Neural cell (in vitro differentiated cells): Measurements from ENCODE around the gene CXCR2.

Source experiments
- CTCF ChIP-seq: fragments of 450-650 bp; IDR thresholded peaks from 2 replicates; pipeline ENCODE4 v1.5.1; 2014; ENCODE audit warnings: antibody characterized with exemption, mild to moderate bottlenecking, moderate library complexity; ENCODE audit not compliant: poor library complexity, severe bottlenecking
- EP300 ChIP-seq: fragments of 450-650 bp; conservative IDR thresholded peaks from 2 replicates; pipeline ENCODE4 v1.6.1; 2014; ENCODE audit warnings: antibody characterized with exemption, mild to moderate bottlenecking, moderate library complexity; ENCODE audit not compliant: poor library complexity, severe bottlenecking
- EZH2 ChIP-seq: fragments of 200-600, 300-800 bp; shearing (Covaris generic), sonication (generic); IDR thresholded peaks from 2 replicates; pipeline ENCODE4 v1.6.1; 2014; ENCODE audit warnings: antibody characterized with exemption, low read length, borderline replicate concordance, mild to moderate bottlenecking; ENCODE audit not compliant: insufficient read depth, poor library complexity, severe bottlenecking
- MXI1 ChIP-seq: fragments of 450-650 bp; conservative IDR thresholded peaks from 2 replicates; pipeline ENCODE4 v1.6.1; 2014; ENCODE audit warnings: antibody characterized with exemption, mild to moderate bottlenecking; ENCODE audit not compliant: poor library complexity, severe bottlenecking
- POLR2AphosphoS5 ChIP-seq: IDR thresholded peaks from 2 replicates; pipeline ENCODE4 v1.6.1; 2012
- RAD21 ChIP-seq: fragments of 450-650 bp; conservative IDR thresholded peaks from 2 replicates; pipeline ENCODE4 v1.6.1; 2014; ENCODE audit warnings: antibody characterized with exemption, mild to moderate bottlenecking, moderate library complexity

GRCh38 chr2:218123986-218124385 is 1.8 kb upstream of the CXCR2 start:
- TF ChIP-seq CTCF (no peak), POLR2AphosphoS5 (no peak), RAD21 (no peak), EZH2 (no peak), MXI1 (no peak), EP300 (no peak)
